Sigmoid colon (tissue), 7 donors: ENCODE results near the gene STK33. TPM values are rescaled to one million over a fixed set of nuclear protein-coding genes. Genes with fewer than 3 reads are reported as not detected.

Source experiments
- DNase-seq: peaks from one replicate; pipeline ENCODE4 v3.0.0-alpha.2; 2019
- H3K27ac ChIP-seq, 4 donors: fragments of 200-600 bp; sonication (generic); one replicate each; pipeline ENCODE4 v1.5.1; 2016 to 2019; ENCODE audit warnings: mild to moderate bottlenecking in 1 of 4
- H3K27me3 ChIP-seq, 3 donors: fragments of 200-600 bp; sonication (generic); one replicate each; pipeline ENCODE4 v1.5.1; 2019; ENCODE audit warnings: mild to moderate bottlenecking in 1 of 3
- H3K36me3 ChIP-seq, 4 donors: fragments of 200-600 bp; sonication (generic); one replicate each; pipeline ENCODE4 v1.5.1; 2016 to 2019
- H3K4me1 ChIP-seq, 4 donors: fragments of 200-600 bp; sonication (generic); one replicate each; pipeline ENCODE4 v1.5.1; 2017 to 2019
- H3K4me3 ChIP-seq, 4 donors: fragments of 200-600 bp; sonication (generic); one replicate each; pipeline ENCODE4 v1.5.1; 2017 to 2019; ENCODE audit warnings: mild to moderate bottlenecking in 2 of 4, moderate library complexity in 1 of 4
- H3K9me3 ChIP-seq, 4 donors: fragments of 200-600 bp in 3 of 4; sonication (generic) in 3 of 4; one replicate each; pipeline versions ENCODE4 v1.5.1 to v1.6.1; 2013 to 2019
- EP300 ChIP-seq, 4 donors: sonication (generic); formaldehyde crosslinking; IDR thresholded peaks; one replicate each; pipeline ENCODE4 v1.6.1; 2017; ENCODE audit warnings: antibody characterized with exemption in 4 of 4
- POLR2A ChIP-seq, 2 donors: fragments of 450-650 bp; IDR thresholded peaks; one replicate each; pipeline ENCODE4 v1.6.1; 2016; ENCODE audit warnings: antibody characterized with exemption in 2 of 2, mild to moderate bottlenecking in 2 of 2, moderate library complexity in 2 of 2
- POLR2AphosphoS5 ChIP-seq, 4 donors: sonication (generic); formaldehyde crosslinking; IDR thresholded peaks; one replicate each; pipeline ENCODE4 v1.6.1; 2017; ENCODE audit warnings: antibody characterized with exemption in 4 of 4
- WGBS, 2 donors: extraction: QIAGEN DNeasy Blood & Tissue Kit; methylation state at CpG; one replicate each; pipeline ENCODE4 v1.1.7; 2013; 5-methylcytosine and 5-hydroxymethylcytosine counted together
- intact Hi-C: fragments of 100-400 bp; cut with DNase I; formaldehyde crosslinking; loops from one replicate; pipeline ENCODE4 v1.15.1; 2023
- polyA plus RNA-seq, 3 donors: library from polyadenylated mRNA; stranded (reverse); fragments of 200-250 nt; gene quantifications; one replicate each; pipeline ENCODE4 v1.2.3, GENCODE V29; 2013
- total RNA-seq, 4 donors: library from RNA; depleted of rRNA; stranded (reverse); fragments of >200 nt; gene quantifications; one replicate each; pipeline ENCODE4 v1.1.0, GENCODE V29; 2016
- TF ChIP-seq, protein P1 (sequence below), 4 experiments: fragments of 450-650 bp in 3 of 4; fragments of 200-600 bp in 1 of 4; IDR thresholded peaks; one replicate each; pipeline ENCODE4 v1.5.1; 2016 to 2019; ENCODE audit warnings: antibody characterized with exemption in 4 of 4, mild to moderate bottlenecking in 3 of 4, moderate library complexity in 2 of 4
- donor health status: healthy with polysubstance abuse.
- donor health status: Bipolar disorder and iron deficiency.
- donor health status: healthy.

STK33 gene
- total and polyA plus RNA-seq, 7 donors, result 2.0 to 23.8 (median 20.6) TPM; not detected in 2

DNA sequence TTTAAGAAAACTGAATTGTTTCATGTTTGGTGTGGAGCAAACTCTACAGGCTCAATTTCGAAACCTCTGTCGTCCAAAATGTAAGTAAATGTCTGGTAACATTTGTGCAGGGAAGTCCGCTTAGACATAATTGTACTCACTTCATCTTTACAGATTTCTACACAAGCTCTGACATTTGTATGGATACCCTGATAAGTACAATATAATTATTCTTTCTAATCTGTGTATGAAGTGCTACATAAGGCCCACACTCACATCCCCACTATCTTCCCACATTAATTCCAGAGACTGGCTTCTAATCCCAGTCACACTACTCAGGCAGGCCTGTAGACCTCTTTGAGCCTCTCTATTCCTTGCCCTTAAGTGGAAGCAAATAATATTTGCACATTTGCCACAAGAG, 201.1 kb downstream of the STK33 start:
- H3K36me3 ChIP-seq, result no peaks in the 10 kb centered on the region
- 92 to 93% methylated on average over 3 of the region's 3 CpGs for WGBS, 2 donors
- no peak for DNase-seq
- intact Hi-C loops, result no loop called here
- TF ChIP-seq POLR2AphosphoS5 (IDR thresholded peaks at IDR 0.05), result no peak
- no peak for TF ChIP-seq EP300 (IDR thresholded peaks at IDR 0.05)
- TF ChIP-seq POLR2A (IDR thresholded peaks at IDR 0.05), result no peak
- TF ChIP-seq, protein P1, sequence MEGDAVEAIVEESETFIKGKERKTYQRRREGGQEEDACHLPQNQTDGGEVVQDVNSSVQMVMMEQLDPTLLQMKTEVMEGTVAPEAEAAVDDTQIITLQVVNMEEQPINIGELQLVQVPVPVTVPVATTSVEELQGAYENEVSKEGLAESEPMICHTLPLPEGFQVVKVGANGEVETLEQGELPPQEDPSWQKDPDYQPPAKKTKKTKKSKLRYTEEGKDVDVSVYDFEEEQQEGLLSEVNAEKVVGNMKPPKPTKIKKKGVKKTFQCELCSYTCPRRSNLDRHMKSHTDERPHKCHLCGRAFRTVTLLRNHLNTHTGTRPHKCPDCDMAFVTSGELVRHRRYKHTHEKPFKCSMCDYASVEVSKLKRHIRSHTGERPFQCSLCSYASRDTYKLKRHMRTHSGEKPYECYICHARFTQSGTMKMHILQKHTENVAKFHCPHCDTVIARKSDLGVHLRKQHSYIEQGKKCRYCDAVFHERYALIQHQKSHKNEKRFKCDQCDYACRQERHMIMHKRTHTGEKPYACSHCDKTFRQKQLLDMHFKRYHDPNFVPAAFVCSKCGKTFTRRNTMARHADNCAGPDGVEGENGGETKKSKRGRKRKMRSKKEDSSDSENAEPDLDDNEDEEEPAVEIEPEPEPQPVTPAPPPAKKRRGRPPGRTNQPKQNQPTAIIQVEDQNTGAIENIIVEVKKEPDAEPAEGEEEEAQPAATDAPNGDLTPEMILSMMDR (IDR thresholded peaks at IDR 0.05), result no peak
- peaks cover 0 to 20% (median 13%) of the 10 kb centered on the region in 4 donors for H3K4me1 ChIP-seq
- no peaks in the 10 kb centered on the region for H3K27me3 ChIP-seq
- no peak overlapping the region for H3K4me3 ChIP-seq
- no peak overlapping the region for H3K27ac ChIP-seq
- H3K9me3 ChIP-seq, result peaks cover 0 to 3% (median 0%) of the 10 kb centered on the region in 4 donors

DNA sequence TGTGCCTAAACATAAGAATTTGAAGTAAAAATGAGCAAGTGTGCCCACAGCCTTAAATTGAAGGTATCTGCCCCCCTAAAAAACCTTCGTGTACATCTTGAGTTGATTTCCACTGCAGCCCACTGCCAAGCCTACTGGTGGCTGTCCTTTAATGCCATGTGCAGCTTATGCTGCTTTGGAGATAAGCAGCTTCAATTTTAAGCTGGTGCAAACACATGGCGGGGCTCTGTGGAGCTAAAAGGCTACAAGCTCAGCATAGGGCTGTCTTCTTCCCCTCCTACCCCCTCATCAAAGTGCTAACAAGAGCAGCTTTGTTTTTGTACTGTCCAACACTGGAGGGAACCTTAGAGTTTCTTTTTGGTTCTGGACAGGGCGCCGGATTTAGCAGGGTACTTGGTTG, 201.9 kb downstream of the STK33 start:
- H3K4me1 ChIP-seq, result peaks cover 0 to 20% (median 13%) of the 10 kb centered on the region in 4 donors
- H3K4me3 ChIP-seq, result no peak overlapping the region
- peaks cover 0 to 3% (median 0%) of the 10 kb centered on the region in 4 donors for H3K9me3 ChIP-seq
- H3K36me3 ChIP-seq, result no peaks in the 10 kb centered on the region
- DNase-seq, result no peak
- H3K27ac ChIP-seq, result no peak overlapping the region
- no peaks in the 10 kb centered on the region for H3K27me3 ChIP-seq
- intact Hi-C loops, result no loop called here
- WGBS, 2 donors, result 91 to 93% methylated on average over 4 of the region's 4 CpGs
- TF ChIP-seq, protein P1 (IDR thresholded peaks at IDR 0.05), result no peak
- TF ChIP-seq POLR2A (IDR thresholded peaks at IDR 0.05) (no peak), POLR2AphosphoS5 (IDR thresholded peaks at IDR 0.05) (no peak), EP300 (IDR thresholded peaks at IDR 0.05) (no peak)

DNA sequence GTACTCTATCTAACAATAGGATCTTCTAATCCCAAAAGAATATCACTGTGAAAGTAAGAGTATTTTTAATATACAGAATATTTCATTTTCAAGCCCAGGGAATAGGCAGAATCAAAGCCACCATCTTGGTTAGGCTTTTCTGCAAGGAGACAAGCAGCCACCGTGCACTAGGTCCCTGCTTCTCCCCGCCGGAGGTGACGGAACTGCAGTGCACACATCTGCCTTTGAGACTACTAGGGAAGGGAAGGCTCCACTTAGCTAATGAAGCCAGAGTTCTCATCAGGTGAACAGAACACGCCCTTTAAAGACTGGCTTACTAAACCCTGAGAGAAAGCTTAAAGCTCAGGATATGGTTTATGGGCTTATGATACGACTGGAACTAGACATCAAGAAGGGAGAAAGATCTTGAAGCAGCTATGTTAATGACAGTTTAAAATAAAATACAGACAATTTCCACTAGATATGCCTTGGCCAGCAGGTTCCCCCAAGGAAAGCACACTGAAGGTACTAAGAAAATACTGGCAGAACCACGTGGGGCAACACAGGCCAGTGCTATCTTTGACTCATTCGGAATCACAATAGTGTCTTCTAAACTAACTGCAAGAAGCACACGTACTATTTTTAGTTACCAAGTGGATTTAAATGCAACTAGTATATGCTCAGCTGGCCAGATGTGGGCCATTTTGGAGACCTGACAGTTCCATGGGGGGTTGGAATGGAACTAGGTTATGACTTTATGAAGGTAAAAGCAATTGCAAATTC, 203.0 kb downstream of the STK33 start:
- intact Hi-C loops, result no loop called here
- WGBS, 2 donors, result 91 to 95% methylated on average over 9 of the region's 9 CpGs

DNA sequence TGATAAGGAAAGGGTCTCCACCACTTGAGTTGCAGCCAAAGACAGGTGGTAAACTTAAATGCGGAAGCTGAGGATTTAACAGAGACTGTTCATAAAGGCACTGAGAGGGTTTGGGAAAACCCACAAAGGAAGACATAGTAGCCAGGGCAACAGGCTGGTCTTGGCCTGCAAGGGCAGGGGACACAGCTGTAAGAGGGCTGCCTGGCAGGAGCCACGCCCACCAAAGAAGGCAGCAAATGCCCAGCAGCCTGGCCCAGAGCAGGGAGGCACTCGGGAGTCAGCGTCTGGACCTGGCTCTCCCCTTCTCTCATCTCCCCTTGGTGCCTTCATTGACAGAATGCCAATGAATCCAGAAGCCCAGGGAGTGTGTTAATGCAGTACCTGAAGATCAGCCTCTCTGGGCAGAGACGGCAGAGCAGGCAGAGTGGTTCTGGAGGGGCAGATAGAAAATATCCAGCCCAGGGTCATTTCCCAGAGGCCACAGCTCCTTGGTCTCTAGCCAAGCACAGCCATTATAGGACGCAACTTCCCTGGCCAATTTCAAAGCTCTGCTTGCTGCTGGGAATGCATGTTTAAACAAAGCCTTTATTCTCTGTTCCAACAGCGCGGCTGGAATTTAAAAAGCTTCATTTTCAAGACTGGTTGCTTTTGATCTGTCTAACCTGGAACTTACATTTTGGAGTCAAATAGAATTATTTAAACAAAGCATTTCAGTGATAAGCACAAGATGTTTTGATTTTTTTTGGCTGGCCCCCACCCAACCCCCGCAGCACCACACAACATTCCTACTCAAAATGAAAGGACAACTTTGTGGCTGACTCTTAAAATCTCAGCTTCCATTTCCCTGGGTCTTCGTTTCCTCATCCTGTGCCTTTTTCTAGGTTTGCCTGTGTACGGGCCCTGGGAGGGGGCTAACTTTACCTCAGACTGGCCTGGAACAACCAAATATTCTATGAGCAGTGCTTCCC, 204.7 kb downstream of the STK33 start:
- WGBS, 2 donors, result 61 to 71% methylated on average over 11 of the region's 11 CpGs

More for the DNA sequence above, 203.0 kb downstream of the STK33 start:
- no peak for DNase-seq
- TF ChIP-seq EP300 (IDR thresholded peaks at IDR 0.05), result no peak
- TF ChIP-seq, protein P1 (IDR thresholded peaks at IDR 0.05), result no peak
- no peak for TF ChIP-seq POLR2A (IDR thresholded peaks at IDR 0.05)
- no peak for TF ChIP-seq POLR2AphosphoS5 (IDR thresholded peaks at IDR 0.05)
- H3K36me3 ChIP-seq, result no peaks in the 10 kb centered on the region
- H3K27me3 ChIP-seq, result no peaks in the 10 kb centered on the region
- no peak overlapping the region for H3K4me3 ChIP-seq
- H3K27ac ChIP-seq, result no peak overlapping the region
- no peaks in the 10 kb centered on the region for H3K9me3 ChIP-seq
- peaks cover 0 to 20% (median 13%) of the 10 kb centered on the region in 4 donors for H3K4me1 ChIP-seq

More for the DNA sequence above, 204.7 kb downstream of the STK33 start:
- peak overlapping the region; percentile 56 to 82 (median 78) for H3K27ac ChIP-seq
- H3K4me1 ChIP-seq, result peaks cover 0 to 20% (median 13%) of the 10 kb centered on the region in 4 donors
- no peaks in the 10 kb centered on the region for H3K36me3 ChIP-seq
- TF ChIP-seq POLR2AphosphoS5 (IDR thresholded peaks at IDR 0.05), result peak in 2 of 4 donors; percentile 9 to 14
- TF ChIP-seq, protein P1 (IDR thresholded peaks at IDR 0.05), result no peak
- no peaks in the 10 kb centered on the region for H3K9me3 ChIP-seq
- intact Hi-C loops, result loop anchor here (5.0 kb wide), 1 partner anchor 178 kb away; no protein-coding TSS in a partner anchor
- H3K4me3 ChIP-seq, result peak overlapping the region in 3 of 4 donors; percentile 17 to 31 (median 31)
- H3K27me3 ChIP-seq, result no peaks in the 10 kb centered on the region
- no peak for DNase-seq
